Bronchial epithelial cell (primary cell): ENCODE measurements around the gene ATP2B2. TPM values are rescaled to one million over a fixed set of nuclear protein-coding genes. Genes with fewer than 3 reads are reported as not detected.

ENCODE experiments used
- DNase-seq: peaks from one replicate; pipeline ENCODE4 v3.0.0-alpha.2; 2010; ENCODE audit warnings: low read depth
- FAIRE-seq: peaks from 2 replicates; lab custom pipeline; 2011; peaks lifted over from hg19 to GRCh38; lab: Jason Lieb, UNC
- H3K27me3 ChIP-seq: 2 replicates; pipeline ENCODE4 v1.5.1; 2011; ENCODE audit warnings: low read length; ENCODE audit not compliant: control insufficient read depth, insufficient read depth
- H3K36me3 ChIP-seq: 2 replicates; pipeline ENCODE4 v1.5.1; 2011; ENCODE audit warnings: low read length; ENCODE audit not compliant: control insufficient read depth, insufficient read depth
- H3K4me3 ChIP-seq: 2 replicates; pipeline ENCODE4 v1.5.1; 2011; ENCODE audit warnings: mild to moderate bottlenecking, low read depth, low read length, control low read depth
- total RNA-seq: library from RNA; depleted of rRNA; stranded (reverse); fragments of >200 nt; gene quantifications from 2 replicates; pipeline ENCODE4 v1.2.1, GENCODE V29; 2014
- TF ChIP-seq, protein P1 (sequence below): IDR thresholded peaks from 2 replicates; pipeline ENCODE4 v1.5.1; 2011; ENCODE audit warnings: mild to moderate bottlenecking, moderate library complexity, low read length, control low read depth, inconsistent platforms; ENCODE audit not compliant: insufficient read depth, severe bottlenecking

ATP2B2 gene
- total RNA-seq, 1 donor from 2014 or later, result not detected

GRCh38 chr3:10518506-10519150 lies 13.2 kb upstream of the ATP2B2 start:
- FAIRE-seq, result no peak
- DNase-seq, result peak; percentile 6
- peaks cover 10% of the 10 kb centered on the region for H3K27me3 ChIP-seq
- H3K36me3 ChIP-seq, result no peaks in the 10 kb centered on the region
- TF ChIP-seq, protein P1, sequence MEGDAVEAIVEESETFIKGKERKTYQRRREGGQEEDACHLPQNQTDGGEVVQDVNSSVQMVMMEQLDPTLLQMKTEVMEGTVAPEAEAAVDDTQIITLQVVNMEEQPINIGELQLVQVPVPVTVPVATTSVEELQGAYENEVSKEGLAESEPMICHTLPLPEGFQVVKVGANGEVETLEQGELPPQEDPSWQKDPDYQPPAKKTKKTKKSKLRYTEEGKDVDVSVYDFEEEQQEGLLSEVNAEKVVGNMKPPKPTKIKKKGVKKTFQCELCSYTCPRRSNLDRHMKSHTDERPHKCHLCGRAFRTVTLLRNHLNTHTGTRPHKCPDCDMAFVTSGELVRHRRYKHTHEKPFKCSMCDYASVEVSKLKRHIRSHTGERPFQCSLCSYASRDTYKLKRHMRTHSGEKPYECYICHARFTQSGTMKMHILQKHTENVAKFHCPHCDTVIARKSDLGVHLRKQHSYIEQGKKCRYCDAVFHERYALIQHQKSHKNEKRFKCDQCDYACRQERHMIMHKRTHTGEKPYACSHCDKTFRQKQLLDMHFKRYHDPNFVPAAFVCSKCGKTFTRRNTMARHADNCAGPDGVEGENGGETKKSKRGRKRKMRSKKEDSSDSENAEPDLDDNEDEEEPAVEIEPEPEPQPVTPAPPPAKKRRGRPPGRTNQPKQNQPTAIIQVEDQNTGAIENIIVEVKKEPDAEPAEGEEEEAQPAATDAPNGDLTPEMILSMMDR, result no peak
- H3K4me3 ChIP-seq, result no peak overlapping the region

DNA sequence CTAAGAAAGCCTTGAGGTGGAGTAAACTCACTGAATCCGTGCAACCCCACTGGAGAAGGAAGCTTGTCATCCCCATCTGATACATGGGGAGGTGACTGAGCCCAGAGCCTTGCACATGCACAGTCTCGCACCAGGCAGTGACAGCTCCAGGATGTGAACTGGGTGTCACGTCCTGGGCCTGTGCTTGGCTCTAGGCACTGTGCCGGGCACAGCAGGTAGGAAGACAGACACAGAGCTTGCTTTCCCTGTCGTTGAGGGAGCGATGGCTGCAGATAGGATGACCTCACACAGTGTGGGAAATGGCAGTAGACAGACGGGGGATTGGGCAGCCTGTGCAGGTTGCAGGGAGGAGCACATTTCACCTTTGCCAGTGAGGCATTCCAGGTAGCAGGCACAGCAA lies 12.2 kb upstream of the ATP2B2 start:
- FAIRE-seq, result no peak
- no peaks in the 10 kb centered on the region for H3K36me3 ChIP-seq
- H3K4me3 ChIP-seq, result no peak overlapping the region
- H3K27me3 ChIP-seq, result peaks cover 7% of the 10 kb centered on the region
- TF ChIP-seq, protein P1, result no peak
- no peak for DNase-seq

DNA sequence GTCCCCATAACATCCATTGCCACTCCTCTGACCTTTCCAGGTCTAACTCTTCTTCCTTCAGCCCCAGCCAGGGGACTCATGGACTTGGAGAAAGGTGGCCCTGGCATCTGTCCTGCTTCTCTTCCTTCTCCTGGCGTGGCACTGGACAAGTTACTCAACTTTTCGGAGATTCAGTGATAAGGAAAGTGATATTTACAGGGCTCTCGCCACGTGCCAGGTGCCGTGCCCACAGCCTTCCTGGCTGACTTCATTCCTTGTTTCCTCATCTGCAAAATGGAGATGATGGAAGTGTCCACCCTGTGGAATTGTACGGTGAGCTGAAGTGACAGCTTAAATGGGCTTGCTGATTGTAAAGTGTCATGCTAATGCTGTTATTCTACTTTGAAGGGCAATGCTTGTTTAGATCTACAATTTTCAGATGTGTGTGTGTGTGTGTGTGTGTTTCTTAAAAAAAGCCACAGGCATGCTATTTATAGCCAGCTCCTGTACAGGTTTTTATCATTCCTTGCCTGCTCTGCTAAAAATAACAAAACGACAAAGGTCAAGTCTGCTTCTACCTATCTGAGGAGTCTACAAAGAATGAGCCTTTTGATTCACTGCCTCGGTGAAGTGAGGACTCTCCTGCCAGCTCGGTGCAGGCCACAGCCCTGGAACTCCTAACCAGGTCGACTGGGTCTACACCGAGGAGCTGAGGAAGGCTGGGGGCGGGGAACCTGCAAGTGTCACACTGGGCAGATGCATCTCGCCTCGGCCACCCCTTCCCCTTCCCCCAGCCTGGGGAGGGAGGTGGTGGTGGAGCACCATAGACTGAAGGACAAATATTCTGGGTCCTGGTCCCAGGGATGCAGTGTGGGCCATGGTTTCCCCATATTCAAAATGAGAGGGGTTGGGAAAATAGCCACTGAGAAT lies 11.4 kb upstream of the ATP2B2 start:
- Histone ChIP-seq H3K36me3 (no peaks in the 10 kb centered on the region), H3K4me3 (no peak overlapping the region), H3K27me3 (peaks cover 6% of the 10 kb centered on the region)
- FAIRE-seq (no peak), DNase-seq (no peak)
- TF ChIP-seq, protein P1, result no peak

DNA sequence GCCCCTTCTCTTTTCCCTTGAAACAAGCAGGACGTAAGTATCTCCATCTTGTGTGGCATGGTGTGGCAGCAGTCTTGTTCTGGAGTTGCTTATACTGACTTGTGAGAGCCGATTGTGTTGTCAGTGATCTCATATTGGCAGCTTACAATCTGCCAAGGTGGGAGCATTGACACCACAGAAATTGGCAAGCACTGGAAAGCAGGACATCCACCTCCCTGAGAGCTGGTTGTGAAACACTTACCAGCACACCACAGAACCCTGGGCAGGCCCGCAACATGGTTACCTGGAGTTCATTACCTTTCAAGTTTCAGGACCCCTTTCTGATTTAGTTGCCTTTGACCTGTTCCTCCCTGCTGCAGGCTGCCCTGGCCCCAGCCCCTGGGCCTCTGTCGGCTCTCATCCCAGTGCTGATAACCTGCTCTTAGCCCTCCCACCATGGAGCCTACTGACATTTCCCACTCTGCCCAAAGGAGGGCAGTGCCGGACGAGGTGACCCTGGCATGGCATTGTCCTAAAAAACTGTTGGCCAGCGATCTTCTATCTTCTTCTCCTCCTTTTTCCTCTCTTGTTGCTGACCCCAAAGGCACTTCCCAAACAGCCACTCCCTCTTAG lies 10.6 kb upstream of the ATP2B2 start:
- FAIRE-seq, result no peak
- Histone ChIP-seq H3K4me3 (no peak overlapping the region), H3K36me3 (no peaks in the 10 kb centered on the region), H3K27me3 (peaks cover 6% of the 10 kb centered on the region)
- TF ChIP-seq, protein P1, result no peak
- no peak for DNase-seq

DNA sequence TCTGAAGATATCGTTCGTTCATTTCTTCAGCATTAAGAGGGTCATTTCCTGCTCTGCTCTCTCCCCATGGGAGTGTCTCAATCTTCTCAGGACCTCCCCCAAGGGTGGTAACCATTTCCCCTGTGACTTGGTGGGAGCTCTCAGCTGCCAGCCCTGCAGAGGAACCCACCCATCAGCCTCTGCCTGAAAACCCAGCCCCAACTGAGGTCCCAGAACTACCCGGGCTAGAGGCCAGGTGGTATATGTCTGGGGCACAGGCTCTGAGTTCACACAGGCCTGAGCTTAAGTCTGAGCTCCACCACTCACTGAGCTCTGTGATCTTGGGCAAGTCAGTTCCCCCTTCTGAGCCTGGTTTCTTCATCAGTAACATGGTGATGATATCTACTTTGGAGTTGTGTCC lies 10.0 kb upstream of the ATP2B2 start:
- FAIRE-seq (peak; percentile 13), DNase-seq (no peak)
- TF ChIP-seq, protein P1, result no peak
- H3K27me3 ChIP-seq, result peaks cover 6% of the 10 kb centered on the region
- H3K36me3 ChIP-seq, result no peaks in the 10 kb centered on the region
- no peak overlapping the region for H3K4me3 ChIP-seq
